ENCODE measurements around the gene UBE2L3. TPM values are rescaled to one million over a fixed set of nuclear protein-coding genes. Genes with fewer than 3 reads are reported as not detected.

UBE2L3 gene
- total and polyA plus RNA-seq, 2 donors (not counting 1 experiment from before 2014, with no cell fraction given) = 13.5 to 30.9 TPM

- TF ChIP-seq CTCF (IDR thresholded peaks at IDR 0.05) (no peak), EZH2 (IDR thresholded peaks at IDR 0.05; ENCODE audit: borderline replicate concordance, insufficient read depth, low read depth, low read length, poor library complexity, severe bottlenecking) (no peak)
- H3K36me3 ChIP-seq (replicated peaks in 1 of 2; ENCODE audit: control extremely low read depth in 1 of 2, control insufficient read depth in 1 of 2, extremely low read depth in 1 of 2, insufficient read depth in 2 of 2, low read length in 1 of 2) = peaks cover 2 to 18% of the 10 kb centered on the region in 2 experiments
- Mint-ChIP-seq H3K27ac (peak overlapping the region; percentile 69), H3K27me3 (no peaks in the 10 kb centered on the region), H3K4me3 (peak overlapping the region; percentile 96), H3K9me3 (ENCODE audit: insufficient read depth) (no peaks in the 10 kb centered on the region), H3K4me1 (peaks cover 28% of the 10 kb centered on the region)
- peak overlapping the region; percentile 80 for H3K9ac ChIP-seq (ENCODE audit: low read length)
- peaks cover 11% of the 10 kb centered on the region for H4K20me1 ChIP-seq (ENCODE audit: control insufficient read depth, insufficient read depth, low read length, poor library complexity, severe bottlenecking)
- peak overlapping the region in 1 of 2 donors; percentile 92 for H3K27ac ChIP-seq (ENCODE audit: low read length in 2 of 2)
- intact Hi-C loops (cut with micrococcal nuclease) = loop anchor here (1.0 to 5.0 kb wide), 5 partner anchors 14 to 271 kb away; partner anchors contain the start of genes SDF2L1, YDJC and YPEL1
- H3K79me2 ChIP-seq (ENCODE audit: control insufficient read depth, insufficient read depth, low read length) = peaks cover 44% of the 10 kb centered on the region
- ATAC-seq (ENCODE audit: low read depth) (no peak), DNase-seq (no peak)
- ChIA-PET CTCF (interaction anchor here (1.5 to 1.8 kb wide), 3 partner anchors 19 to 271 kb away, joined by 6 to 9 read pairs (median 6); partner anchors contain the start of gene YDJC), POLR2A (interaction anchor here (0.9 to 1.7 kb wide), 2 partner anchors 37 to 69 kb away, joined by 3 to 12 read pairs; partner anchors contain the start of genes YDJC and YPEL1)
- H3K27me3 ChIP-seq (replicated peaks in 1 of 4; ENCODE audit: control extremely low read depth in 1 of 4, control insufficient read depth in 3 of 4, insufficient read depth in 4 of 4, low read length in 3 of 4) = no peaks in the 10 kb centered on the region
- 68% methylated on average over 9 of the region's 16 CpGs for WGBS (ENCODE audit: insufficient coverage)
- peaks cover 8 to 17% of the 10 kb centered on the region in 2 donors for H3K4me1 ChIP-seq (ENCODE audit: control insufficient read depth in 2 of 2, insufficient read depth in 2 of 2, low read length in 2 of 2)
- peak overlapping the region; percentile 92 for H2AFZ ChIP-seq (ENCODE audit: insufficient read depth, low read depth, low read length, poor library complexity, severe bottlenecking)
- peak overlapping the region in 4 of 5 experiments; percentile 77 to 96 (median 90) for H3K4me3 ChIP-seq (ENCODE audit: control extremely low read depth in 1 of 5, extremely low read depth in 1 of 5, insufficient read depth in 1 of 5, low read depth in 2 of 5, low read length in 4 of 5)
- peak overlapping the region; percentile 79 for H3K4me2 ChIP-seq (replicated peaks; ENCODE audit: low read depth, low read length, poor library complexity, severe bottlenecking)
- no peaks in the 10 kb centered on the region for H3K9me3 ChIP-seq (ENCODE audit: control extremely low read depth in 1 of 3, control insufficient read depth in 2 of 3, insufficient read depth in 1 of 3, low read length in 2 of 3)
Observed at GRCh38 chr22:21666786-21667185, 99.3 kb downstream of the UBE2L3 start.

GRCh38 chr22:21669026-21669425 lies 101.5 kb downstream of the UBE2L3 start:
- Mint-ChIP-seq H3K4me1 (peaks cover 28% of the 10 kb centered on the region), H3K4me3 (no peak overlapping the region), H3K9me3 (ENCODE audit: insufficient read depth) (no peaks in the 10 kb centered on the region), H3K27me3 (no peaks in the 10 kb centered on the region), H3K27ac (no peak overlapping the region)
- CTCF ChIA-PET = no interaction called here
- no peaks in the 10 kb centered on the region for H3K9me3 ChIP-seq (ENCODE audit: control extremely low read depth in 1 of 3, control insufficient read depth in 2 of 3, insufficient read depth in 1 of 3, low read length in 2 of 3)
- H4K20me1 ChIP-seq (ENCODE audit: control insufficient read depth, insufficient read depth, low read length, poor library complexity, severe bottlenecking) = peaks cover 33% of the 10 kb centered on the region
- no peak for TF ChIP-seq EZH2 (IDR thresholded peaks at IDR 0.05; ENCODE audit: borderline replicate concordance, insufficient read depth, low read depth, low read length, poor library complexity, severe bottlenecking)
- TF ChIP-seq CTCF (IDR thresholded peaks at IDR 0.05) = no peak
- peaks cover 8 to 17% of the 10 kb centered on the region in 2 donors for H3K4me1 ChIP-seq (ENCODE audit: control insufficient read depth in 2 of 2, insufficient read depth in 2 of 2, low read length in 2 of 2)
- peaks cover 7 to 40% of the 10 kb centered on the region in 2 experiments for H3K36me3 ChIP-seq (replicated peaks in 1 of 2; ENCODE audit: control extremely low read depth in 1 of 2, control insufficient read depth in 1 of 2, extremely low read depth in 1 of 2, insufficient read depth in 2 of 2, low read length in 1 of 2)
- no peak for DNase-seq
- intact Hi-C loops (cut with micrococcal nuclease) = loop anchor here (5.0 kb wide), 1 partner anchor 268 kb away; no protein-coding TSS in a partner anchor
- H3K4me2 ChIP-seq (replicated peaks; ENCODE audit: low read depth, low read length, poor library complexity, severe bottlenecking) = no peak overlapping the region
- no peak overlapping the region for H3K27ac ChIP-seq (ENCODE audit: low read length in 2 of 2)
- H3K4me3 ChIP-seq (ENCODE audit: control extremely low read depth in 1 of 5, extremely low read depth in 1 of 5, insufficient read depth in 1 of 5, low read depth in 2 of 5, low read length in 4 of 5) = no peak overlapping the region
- H3K27me3 ChIP-seq (replicated peaks in 1 of 4; ENCODE audit: control extremely low read depth in 1 of 4, control insufficient read depth in 3 of 4, insufficient read depth in 4 of 4, low read length in 3 of 4) = no peaks in the 10 kb centered on the region
- POLR2A ChIA-PET = no interaction called here
- H3K79me2 ChIP-seq (ENCODE audit: control insufficient read depth, insufficient read depth, low read length) = peaks cover 59% of the 10 kb centered on the region
- 72% methylated on average over 3 of the region's 9 CpGs for WGBS (ENCODE audit: insufficient coverage)
- no peak overlapping the region for H3K9ac ChIP-seq (ENCODE audit: low read length)
- no peak overlapping the region for H2AFZ ChIP-seq (ENCODE audit: insufficient read depth, low read depth, low read length, poor library complexity, severe bottlenecking)
- ATAC-seq (ENCODE audit: low read depth) = no peak
